Hematopoietic multipotent progenitor cell (in vitro differentiated cells): ENCODE results near the gene PTPN5. TPM values are rescaled to one million over a fixed set of nuclear protein-coding genes. Genes with fewer than 3 reads are reported as not detected.
A peak's percentile ranks its signal among the peaks of the same experiment; 100 is the strongest.

Experiments
- DNase-seq, 3 donors: peaks; one replicate each; pipeline ENCODE4 v3.0.0-alpha.2; 2011 to 2015; ENCODE audit warnings: low read depth in 2 of 3, low spot score in 2 of 3
- total RNA-seq: library from RNA; depleted of rRNA; stranded (reverse); fragments of >200 nt; gene quantifications from one replicate; pipeline ENCODE4 v1.2.3, GENCODE V29; 2012

Gene PTPN5
- total RNA-seq, 1 donor = under 0.01 TPM

GRCh38 chr11:18773681-18774080 is 17.9 kb downstream of the PTPN5 start:
- no peak for DNase-seq

DNA sequence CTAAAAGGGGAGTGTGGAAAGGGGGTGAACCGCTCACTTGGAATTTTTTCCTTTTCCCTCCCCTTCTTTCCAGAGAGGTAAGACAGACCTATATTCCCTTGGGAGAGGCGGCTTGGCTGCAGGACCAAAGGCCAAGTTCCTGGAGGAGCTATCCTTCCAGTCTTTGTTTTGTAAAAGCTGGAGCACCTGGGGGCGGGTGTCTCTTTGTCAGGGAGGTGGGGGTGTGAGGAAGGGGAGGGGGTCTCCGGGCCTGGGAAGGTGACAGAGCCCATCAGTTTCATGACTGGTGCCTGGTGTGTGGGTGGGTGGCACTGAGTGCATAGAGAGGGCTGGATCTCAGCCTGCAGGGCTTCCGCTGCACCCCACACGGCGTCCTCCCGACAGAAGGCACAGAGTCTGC is 18.5 kb downstream of the PTPN5 start:
- no peak for DNase-seq

DNA sequence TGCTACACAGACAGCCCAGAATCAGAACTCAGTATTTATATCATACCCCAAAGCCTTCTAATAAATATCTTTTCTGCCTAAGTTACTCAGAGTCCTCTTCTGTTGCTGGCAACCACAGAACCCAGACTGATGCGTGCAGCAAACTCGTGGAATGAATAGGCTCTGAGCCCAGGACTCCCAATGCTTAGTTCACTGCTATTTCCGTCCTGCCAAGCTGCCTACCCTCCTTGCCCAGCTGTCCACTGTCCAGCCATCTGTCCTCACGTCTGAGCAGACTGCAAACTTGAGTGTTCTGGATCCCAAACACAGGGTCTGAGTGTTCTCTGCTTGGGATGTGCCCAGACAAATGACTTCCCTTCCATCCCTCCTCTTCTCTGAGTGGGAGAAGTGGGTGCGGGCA is 19.4 kb downstream of the PTPN5 start:
- DNase-seq = no peak

DNA sequence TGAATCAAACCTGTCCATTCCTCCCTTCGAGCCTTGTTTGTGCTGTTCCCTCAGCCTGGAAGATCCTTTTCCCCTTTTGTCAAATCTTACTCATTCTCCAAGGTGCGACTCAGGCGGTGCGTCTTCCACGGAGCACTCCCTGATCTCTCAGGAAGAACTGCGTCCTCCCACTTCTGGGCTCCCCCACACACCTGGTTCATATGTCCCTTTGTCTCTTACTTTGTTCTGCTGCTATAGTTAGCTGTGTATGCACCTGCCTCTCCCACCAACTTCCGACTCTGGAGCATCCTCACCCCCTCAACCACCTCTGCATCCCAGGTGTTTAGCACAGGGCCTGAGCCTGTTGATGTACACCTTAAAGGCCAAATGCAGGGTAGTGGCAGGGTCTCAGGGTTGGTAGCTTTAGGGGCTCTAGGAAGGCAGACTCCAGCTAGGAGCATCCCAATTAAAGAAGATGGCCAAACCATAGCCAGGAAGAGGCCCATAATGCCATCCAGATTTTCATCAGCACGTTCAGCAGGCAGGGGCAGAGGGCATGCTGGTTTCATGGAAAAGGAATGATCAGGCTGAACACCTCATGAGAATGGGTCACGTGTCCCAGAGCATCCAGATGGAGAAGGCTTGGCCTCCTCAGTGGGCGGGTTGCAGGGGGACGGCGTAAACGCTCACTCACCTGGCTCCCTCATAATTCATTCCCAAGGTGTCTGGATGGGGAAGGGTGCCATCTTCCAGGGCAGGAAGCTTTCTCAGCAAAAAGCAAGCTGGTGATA is 20.1 kb downstream of the PTPN5 start:
- no peak for DNase-seq

DNA sequence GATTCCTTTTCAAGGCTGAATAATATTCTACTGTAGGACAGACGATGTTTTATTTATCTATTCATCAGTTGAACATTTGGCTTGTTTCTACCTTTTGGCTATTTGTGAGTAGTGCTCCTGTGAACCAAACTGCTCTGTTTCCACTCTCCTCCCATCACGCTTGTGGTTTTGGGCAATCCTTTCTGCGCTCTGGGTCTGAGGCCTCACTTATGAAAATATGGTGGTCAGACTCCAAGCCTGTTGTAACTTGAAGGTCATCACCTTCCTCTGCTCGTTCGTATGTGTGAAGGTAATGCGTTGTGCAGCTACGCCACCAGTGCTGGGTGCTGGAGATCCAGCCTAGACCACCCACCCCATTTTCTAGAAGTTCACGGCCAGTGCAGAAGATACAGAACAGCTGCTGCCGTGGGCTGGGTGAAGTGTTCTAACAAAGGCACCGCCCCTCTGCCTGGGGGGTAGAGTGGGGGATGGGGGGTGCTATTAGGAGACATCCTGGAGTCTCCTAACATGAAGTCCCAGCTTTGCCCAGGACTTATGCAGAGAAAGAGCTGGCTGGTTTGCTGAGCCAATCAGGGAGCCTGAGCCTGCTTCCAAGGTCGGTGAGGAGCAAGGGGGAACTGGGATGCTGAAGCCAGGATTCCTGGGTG is 21.0 kb downstream of the PTPN5 start:
- no peak for DNase-seq

DNA sequence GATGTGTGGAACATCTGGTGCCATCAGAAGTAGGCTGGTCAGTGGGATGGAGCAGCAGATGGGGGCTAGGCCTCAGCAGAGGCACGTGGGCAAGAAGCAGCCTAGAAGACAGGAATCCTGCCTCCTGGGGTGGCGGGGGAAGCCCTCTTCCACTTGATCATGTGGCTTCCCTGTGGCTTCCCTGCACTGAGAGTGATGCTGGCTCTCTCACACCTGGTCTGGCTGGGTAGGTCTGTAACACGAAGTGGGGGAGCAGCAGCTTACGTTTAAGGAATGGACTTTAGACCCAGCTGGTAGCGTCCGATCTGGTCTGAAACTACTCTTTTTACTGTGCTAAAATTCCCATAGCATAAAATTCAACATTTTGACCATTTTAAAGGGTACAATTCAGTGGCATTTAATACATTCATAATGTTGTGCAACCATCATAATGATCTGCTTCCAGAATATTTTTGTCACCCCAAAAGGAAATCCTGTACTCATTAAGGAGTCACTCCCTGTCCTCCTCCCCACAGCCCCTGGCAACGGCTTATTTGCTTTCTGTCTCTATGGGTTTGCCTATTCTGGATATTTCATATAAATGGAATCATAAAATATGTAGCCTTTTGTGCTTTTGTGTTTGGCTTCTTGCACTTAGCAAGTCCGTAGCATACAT is 21.7 kb downstream of the PTPN5 start:
- no peak for DNase-seq

- DNase-seq = no peak
Observed at GRCh38 chr11:18768978-18769377, 22.6 kb downstream of the PTPN5 start.

- no peak for DNase-seq
Observed at GRCh38 chr11:18768472-18768901, 23.1 kb downstream of the PTPN5 start.

- DNase-seq = no peak
Observed at GRCh38 chr11:18766015-18766414, 25.6 kb downstream of the PTPN5 start.

DNA sequence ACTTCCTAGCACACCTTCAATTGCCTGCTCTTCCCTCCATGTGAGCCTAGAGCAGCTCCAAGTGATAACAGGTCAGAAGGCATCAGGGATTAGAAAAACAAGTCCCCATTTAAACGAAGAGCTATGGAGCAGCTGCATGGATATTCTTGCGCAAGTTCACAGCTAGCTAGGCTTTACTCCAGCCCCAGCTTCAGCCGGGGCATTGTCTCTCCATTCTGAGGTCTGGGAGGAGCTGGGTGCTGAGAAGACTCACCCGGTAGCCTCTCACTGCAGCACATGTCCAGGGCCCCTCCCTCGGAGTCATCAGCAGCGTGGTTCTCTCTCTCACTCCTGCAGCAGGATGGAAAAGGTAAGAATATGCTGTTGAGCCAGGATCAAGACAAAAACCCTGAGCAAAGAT is 26.0 kb downstream of the PTPN5 start:
- no peak for DNase-seq

- DNase-seq = no peak
Observed at GRCh38 chr11:18761741-18762140, 29.9 kb downstream of the PTPN5 start.

GRCh38 chr11:18761144-18761543 is 30.5 kb downstream of the PTPN5 start:
- no peak for DNase-seq

DNA sequence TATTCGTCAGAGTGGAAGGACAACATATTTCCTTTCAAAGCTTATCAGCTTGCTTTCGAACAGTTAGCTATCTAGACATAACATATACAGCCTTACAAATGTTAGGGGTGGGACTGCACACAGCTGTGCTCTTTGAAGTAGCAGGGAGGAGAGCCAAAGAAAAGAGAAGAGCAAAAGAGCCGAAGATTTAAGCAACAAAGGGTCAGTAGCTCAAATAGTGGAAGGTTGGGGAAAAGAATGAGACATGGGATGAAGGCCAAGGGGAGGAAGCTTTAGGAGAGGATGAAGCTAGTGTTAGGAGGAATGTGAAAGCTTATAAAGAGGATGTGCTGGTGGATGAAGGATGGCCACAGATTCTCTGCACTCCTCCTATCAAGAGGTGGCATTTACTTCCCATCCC is 33.8 kb downstream of the PTPN5 start:
- no peak for DNase-seq

DNA sequence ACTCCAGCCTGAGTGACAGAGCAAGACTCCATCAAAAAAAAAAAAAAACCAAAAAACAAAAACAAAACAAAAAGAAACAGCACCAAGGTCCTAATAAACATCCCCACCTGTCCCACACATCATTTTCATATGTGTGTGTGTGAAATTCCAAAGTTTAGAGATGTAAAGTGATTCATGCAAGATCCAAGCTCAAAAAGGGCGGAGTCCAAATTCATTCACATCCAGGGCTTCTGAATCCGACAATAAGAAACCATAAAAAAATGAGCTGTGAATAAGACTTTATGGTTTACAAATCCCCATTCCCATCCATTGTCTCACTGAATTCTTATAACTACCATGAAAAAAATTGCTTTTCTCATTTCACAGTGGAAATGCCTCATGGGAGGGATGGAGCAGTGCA is 34.7 kb downstream of the PTPN5 start:
- DNase-seq = no peak

DNA sequence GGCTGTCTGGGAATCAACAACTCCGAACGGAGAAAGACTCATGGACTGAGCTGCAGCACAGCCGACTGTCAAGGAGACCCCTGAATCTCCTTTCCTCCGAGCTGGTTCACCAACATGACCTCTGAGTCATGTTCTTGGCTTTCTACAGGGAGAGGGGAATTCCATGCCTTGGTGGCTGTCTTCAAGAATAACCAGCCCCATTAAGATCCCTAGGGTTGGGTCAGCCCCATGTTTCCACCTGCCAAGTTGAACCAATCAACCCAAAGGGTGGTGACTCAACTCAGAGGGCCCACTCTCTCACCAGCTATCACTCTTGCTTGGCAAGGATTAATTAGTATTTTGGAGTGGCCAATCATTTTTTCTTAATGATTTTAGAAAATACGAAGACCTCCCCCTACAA is 37.3 kb downstream of the PTPN5 start:
- DNase-seq = no peak

DNA sequence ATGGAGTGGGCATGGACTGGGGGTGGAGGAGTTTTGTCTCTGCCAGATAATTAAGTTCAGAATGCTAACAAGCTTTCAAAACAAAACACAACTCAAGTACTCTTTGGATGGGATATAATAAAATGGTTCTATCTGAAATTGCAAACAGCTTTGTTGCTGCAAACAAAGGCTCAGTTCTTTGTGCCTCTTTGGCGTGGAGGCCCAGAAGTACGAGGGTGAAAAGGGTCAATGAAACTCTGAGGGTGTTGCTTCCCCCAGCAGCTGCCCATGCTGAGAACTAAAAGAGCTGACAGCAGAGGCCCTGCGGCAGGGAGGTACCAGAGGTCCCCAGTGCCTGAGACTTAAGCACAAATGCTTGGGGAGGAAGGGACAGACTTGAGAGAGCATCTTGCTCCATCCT is 39.1 kb downstream of the PTPN5 start:
- no peak for DNase-seq

DNA sequence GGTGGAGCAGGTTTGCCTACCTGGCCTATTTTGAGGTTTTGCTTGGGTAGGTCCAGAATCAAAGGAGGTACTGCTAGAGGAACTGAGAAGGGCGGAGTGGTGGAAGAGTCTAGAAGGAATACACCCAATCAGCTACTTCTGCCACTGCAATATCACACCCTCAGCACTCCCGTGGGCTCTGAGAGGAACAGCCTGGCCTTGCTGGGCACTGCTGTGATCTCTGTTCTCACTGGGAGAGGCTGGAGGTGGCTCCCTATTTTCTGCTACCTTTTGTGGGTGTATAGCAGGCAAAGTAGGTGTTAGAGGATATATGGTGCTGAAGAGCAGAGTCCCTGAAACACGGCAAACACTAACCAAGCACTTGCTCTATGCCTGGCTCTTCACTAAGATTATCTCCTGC is 40.7 kb downstream of the PTPN5 start:
- no peak for DNase-seq

GRCh38 chr11:18749681-18750319 is 41.8 kb downstream of the PTPN5 start:
- peak in 1 of 3 donors; percentile 19 for DNase-seq

DNA sequence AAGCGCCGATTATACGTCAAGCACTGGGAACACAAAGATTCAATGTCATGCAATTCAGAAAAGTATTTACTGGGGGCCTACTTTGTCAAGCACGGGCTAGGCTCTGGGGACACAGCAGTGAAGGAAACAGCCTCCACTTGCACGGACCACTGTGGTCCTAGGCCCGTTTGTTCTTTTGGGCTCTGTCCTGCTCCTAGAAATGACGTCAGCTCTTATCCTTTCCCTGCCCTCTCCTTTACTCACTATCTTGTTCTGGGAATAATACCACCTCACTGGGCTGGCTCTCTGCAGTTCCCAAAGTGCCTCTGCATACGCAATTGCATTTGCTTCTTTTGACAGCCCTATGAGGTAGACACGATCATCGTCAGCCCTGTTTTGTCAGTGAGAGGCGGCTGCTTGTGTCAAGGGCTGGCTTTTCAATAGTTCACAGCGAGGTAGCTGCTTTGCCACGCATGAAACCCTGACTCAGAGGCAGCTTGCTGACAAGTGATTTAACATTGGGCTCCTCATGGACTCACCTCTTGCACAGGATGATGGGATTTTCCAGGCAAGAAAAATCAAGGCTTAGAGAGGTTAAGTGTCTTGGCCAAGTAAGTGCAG is 42.7 kb downstream of the PTPN5 start:
- DNase-seq = no peak

DNA sequence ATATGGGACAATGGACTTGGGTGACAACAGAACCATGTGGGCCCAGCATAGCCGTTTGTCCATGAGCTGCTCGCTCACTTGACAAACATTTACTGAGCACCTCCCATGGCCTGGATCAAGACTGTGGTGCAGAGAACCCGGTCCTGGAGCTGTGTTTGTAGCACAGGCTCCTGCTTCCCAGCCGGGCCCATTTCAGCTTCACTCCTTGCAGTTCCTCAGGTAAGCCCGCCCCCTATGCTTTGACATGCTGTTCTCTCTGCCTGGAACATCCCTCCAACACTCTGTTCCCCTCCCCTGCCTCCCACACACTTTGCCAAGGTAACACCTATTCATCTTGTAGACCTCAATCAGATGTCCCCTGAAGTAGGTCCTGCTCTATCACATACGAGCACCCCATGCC is 46.3 kb downstream of the PTPN5 start:
- DNase-seq = no peak

GRCh38 chr11:18743900-18744514 is 47.6 kb downstream of the PTPN5 start:
- DNase-seq = no peak
